Thyroid gland (tissue), 4 donors: ENCODE results near the gene TDRD9. TPM values are rescaled to one million over a fixed set of nuclear protein-coding genes. Genes with fewer than 3 reads are reported as not detected.
A peak's percentile ranks its signal among the peaks of the same experiment; 100 is the strongest.

ENCODE experiments used
- DNase-seq, 2 donors: peaks; one replicate each; pipeline ENCODE4 v3.0.0-alpha.2; 2019
- H3K27ac ChIP-seq, 3 donors: fragments of 200-600 bp; sonication (generic); 1 replicate in 2 of 3; 2 replicates in 1 of 3; pipeline ENCODE4 v1.5.1; 2016 to 2019; ENCODE audit warnings: mild to moderate bottlenecking in 1 of 3, moderate library complexity in 1 of 3
- H3K27me3 ChIP-seq: fragments of 200-600 bp; sonication (generic); one replicate; pipeline ENCODE4 v1.5.1; 2019
- H3K36me3 ChIP-seq, 2 donors: fragments of 200-600 bp; sonication (generic); one replicate each; pipeline ENCODE4 v1.5.1; 2016 to 2019
- H3K4me1 ChIP-seq, 2 donors: fragments of 200-600 bp; sonication (generic); one replicate each; pipeline ENCODE4 v1.5.1; 2017 to 2019
- H3K4me3 ChIP-seq, 3 donors: fragments of 200-600 bp; sonication (generic); replicated peaks in 1 of 3; 1 replicate in 2 of 3; 2 replicates in 1 of 3; pipeline ENCODE4 v1.5.1; 2016; ENCODE audit warnings: mild to moderate bottlenecking in 1 of 3
- H3K9me3 ChIP-seq: fragments of 200-600 bp; sonication (generic); one replicate; pipeline ENCODE4 v1.5.1; 2017
- CTCF ChIP-seq, 6 experiments: fragments of 200-600 bp in 3 of 6; fragments of 450-650 bp in 3 of 6; sonication (generic) in 3 of 6; IDR thresholded peaks; one replicate each; pipeline ENCODE4 v1.5.1; 2016 to 2019; ENCODE audit warnings: antibody characterized with exemption in 6 of 6, mild to moderate bottlenecking in 2 of 6, inconsistent platforms in 1 of 6, moderate library complexity in 1 of 6
- POLR2A ChIP-seq, 2 donors: fragments of 450-650 bp; IDR thresholded peaks; one replicate each; pipeline ENCODE4 v1.6.1; 2017; ENCODE audit warnings: antibody characterized with exemption in 2 of 2, mild to moderate bottlenecking in 2 of 2, moderate library complexity in 1 of 2
- WGBS, 2 donors: methylation state at CpG; one replicate each; pipeline ENCODE4 v1.1.5; 2017; 5-methylcytosine and 5-hydroxymethylcytosine counted together
- intact Hi-C: fragments of 100-400 bp; cut with DNase I; formaldehyde crosslinking; loops from one replicate; pipeline ENCODE4 v1.15.1; 2023
- total RNA-seq, 4 donors: library from RNA; depleted of rRNA; stranded (reverse); fragments of >200 nt; gene quantifications; one replicate each; pipeline ENCODE4 v1.2.3, GENCODE V29; 2016

The TDRD9 gene
- total RNA-seq, 4 donors from 2014 or later = 27.4 to 85.1 (median 50.0) TPM

GRCh38 chr14:104036212-104036611 is 108.0 kb downstream of the TDRD9 start:
- DNase-seq = no peak
- Histone ChIP-seq H3K9me3 (no peaks in the 10 kb centered on the region), H3K4me1 (peaks cover 30 to 44% of the 10 kb centered on the region in 2 donors), H3K27me3 (no peaks in the 10 kb centered on the region), H3K36me3 (no peaks in the 10 kb centered on the region), H3K4me3 (no peak overlapping the region), H3K27ac (peak overlapping the region in 1 of 3 donors; percentile 19)
- 83 to 84% methylated on average over 7 of the region's 7 CpGs for WGBS, 2 donors
- TF ChIP-seq CTCF (IDR thresholded peaks at IDR 0.05) (no peak), POLR2A (IDR thresholded peaks at IDR 0.05) (no peak)
- intact Hi-C loops = no loop called here

GRCh38 chr14:104037074-104037473 is 108.8 kb downstream of the TDRD9 start:
- WGBS, 2 donors = 83 to 87% methylated on average over 13 to 14 of the region's 14 CpGs
- intact Hi-C loops = no loop called here
- Histone ChIP-seq H3K4me1 (peaks cover 25 to 39% of the 10 kb centered on the region in 2 donors), H3K27ac (peak overlapping the region in 2 of 3 donors; percentile 19 to 62), H3K36me3 (no peaks in the 10 kb centered on the region), H3K4me3 (no peak overlapping the region), H3K9me3 (no peaks in the 10 kb centered on the region), H3K27me3 (no peaks in the 10 kb centered on the region)
- TF ChIP-seq POLR2A (IDR thresholded peaks at IDR 0.05) (no peak), CTCF (IDR thresholded peaks at IDR 0.05) (no peak)
- no peak for DNase-seq

GRCh38 chr14:104037903-104038302 is 109.6 kb downstream of the TDRD9 start:
- intact Hi-C loops = no loop called here
- peak; percentile 85 to 87 for DNase-seq
- TF ChIP-seq CTCF (IDR thresholded peaks at IDR 0.05) (no peak), POLR2A (IDR thresholded peaks at IDR 0.05) (peak in 1 of 2 donors; percentile 47)
- no peak overlapping the region for H3K4me3 ChIP-seq
- WGBS, 2 donors = 42 to 47% methylated on average over 3 of the region's 3 CpGs
- no peaks in the 10 kb centered on the region for H3K27me3 ChIP-seq
- H3K36me3 ChIP-seq = no peaks in the 10 kb centered on the region
- H3K9me3 ChIP-seq = no peaks in the 10 kb centered on the region
- H3K4me1 ChIP-seq = peaks cover 21 to 32% of the 10 kb centered on the region in 2 donors
- H3K27ac ChIP-seq = peak overlapping the region; percentile 56 to 64 (median 62)

GRCh38 chr14:104039214-104039613 is 111.0 kb downstream of the TDRD9 start:
- WGBS, 2 donors = 84 to 89% methylated on average over 5 of the region's 5 CpGs
- H3K27me3 ChIP-seq = no peaks in the 10 kb centered on the region
- H3K4me3 ChIP-seq = no peak overlapping the region
- TF ChIP-seq CTCF (IDR thresholded peaks at IDR 0.05) (no peak), POLR2A (IDR thresholded peaks at IDR 0.05) (no peak)
- no peak overlapping the region for H3K27ac ChIP-seq
- H3K36me3 ChIP-seq = no peaks in the 10 kb centered on the region
- peaks cover 17 to 24% of the 10 kb centered on the region in 2 donors for H3K4me1 ChIP-seq
- no peaks in the 10 kb centered on the region for H3K9me3 ChIP-seq
- no peak for DNase-seq
- intact Hi-C loops = no loop called here

GRCh38 chr14:104040539-104040938 is 112.3 kb downstream of the TDRD9 start:
- no peaks in the 10 kb centered on the region for H3K9me3 ChIP-seq
- intact Hi-C loops = no loop called here
- 65 to 83% methylated on average over 5 of the region's 5 CpGs for WGBS, 2 donors

More at GRCh38 chr14:104040539-104040938, 112.3 kb downstream of the TDRD9 start:
- peaks cover 10 to 16% of the 10 kb centered on the region in 2 donors for H3K4me1 ChIP-seq
- H3K4me3 ChIP-seq = no peak overlapping the region
- no peaks in the 10 kb centered on the region for H3K36me3 ChIP-seq
- no peak overlapping the region for H3K27ac ChIP-seq
- H3K27me3 ChIP-seq = no peaks in the 10 kb centered on the region
- TF ChIP-seq CTCF (IDR thresholded peaks at IDR 0.05) (no peak), POLR2A (IDR thresholded peaks at IDR 0.05) (no peak)
- DNase-seq = no peak
